Measurements from ENCODE around the gene SUDS3.

SUDS3 gene

DNA sequence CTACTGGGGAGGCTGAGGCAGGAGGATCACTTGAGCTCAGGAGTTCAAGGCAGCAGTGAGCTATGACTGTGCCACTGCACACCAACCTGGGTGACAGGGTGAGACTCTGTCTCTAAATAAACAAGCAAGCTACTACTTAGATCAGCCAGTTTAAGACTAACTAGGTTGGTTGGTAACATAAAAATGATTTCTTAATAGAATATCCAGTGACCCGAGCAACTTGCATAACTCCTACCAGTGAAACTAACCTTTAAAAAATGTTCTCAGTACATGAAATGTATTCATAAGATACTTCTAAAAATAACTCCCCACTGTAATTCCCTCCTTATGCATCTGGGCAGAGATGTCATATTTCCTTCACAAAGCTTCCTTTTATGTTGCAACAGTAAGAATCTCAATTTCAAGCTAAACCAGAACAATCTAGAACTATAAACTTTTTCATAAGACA lies 19.5 kb upstream of the SUDS3 start:
- no peak for DNase-seq (ENCODE audit: low read depth, low spot score)

DNA sequence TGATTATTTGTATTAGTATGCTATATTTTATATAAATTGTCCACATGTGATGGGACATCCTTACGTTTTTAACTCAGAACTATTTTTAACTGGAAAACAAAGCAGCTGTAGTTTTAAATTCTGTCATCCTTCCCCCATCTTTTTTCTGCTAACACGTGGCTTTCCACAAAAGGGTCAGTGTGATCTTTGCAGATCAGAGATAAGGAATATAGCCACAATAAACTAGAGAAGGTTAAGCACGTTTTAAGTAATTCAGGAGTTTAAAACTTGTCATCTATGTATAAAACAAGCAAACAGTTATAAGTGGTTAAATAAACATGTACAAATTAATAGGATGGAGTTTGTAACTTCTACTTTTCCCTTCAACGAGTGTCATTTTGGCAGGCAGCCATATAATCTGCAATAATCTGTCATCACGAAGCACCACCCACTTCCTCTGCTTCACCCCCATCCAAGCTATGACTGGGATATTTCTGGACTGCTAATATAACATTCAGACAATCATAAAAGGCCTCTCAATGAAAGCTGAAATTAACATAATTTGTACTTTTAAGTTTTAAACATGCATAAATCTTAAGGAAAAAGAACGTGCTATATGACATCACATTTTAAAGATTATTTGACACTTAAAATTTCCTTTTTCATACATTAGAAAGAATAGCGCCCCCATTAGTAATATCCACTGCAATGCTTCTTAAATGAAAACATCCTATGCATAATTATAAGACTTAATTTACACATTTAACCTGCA lies 18.9 kb upstream of the SUDS3 start:
- DNase-seq (ENCODE audit: low read depth, low spot score), result no peak

DNA sequence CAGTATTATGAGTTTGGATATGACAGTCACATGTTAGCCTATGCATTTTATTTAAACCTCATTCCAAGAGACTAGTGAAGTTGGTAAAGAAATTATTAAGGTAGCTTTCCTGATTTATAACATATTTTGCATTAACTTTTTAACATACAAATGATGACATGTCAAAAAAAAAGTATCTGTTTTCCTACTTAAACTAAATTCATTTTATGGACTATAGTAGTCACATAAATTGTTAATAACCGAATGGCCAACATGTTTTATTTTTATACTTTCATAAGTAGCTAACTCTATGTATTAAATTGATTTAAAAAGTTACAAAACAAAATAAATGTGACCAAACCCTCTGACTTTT lies 18.4 kb upstream of the SUDS3 start:
- DNase-seq (ENCODE audit: low read depth, low spot score), result no peak

- no peak for DNase-seq (ENCODE audit: low read depth, low spot score)
Measured at GRCh38 chr12:118358612-118359540, 17.5 kb upstream of the SUDS3 start.

- no peak for DNase-seq (ENCODE audit: low read depth, low spot score)
Measured at GRCh38 chr12:118359541-118359915, 16.8 kb upstream of the SUDS3 start.

DNA sequence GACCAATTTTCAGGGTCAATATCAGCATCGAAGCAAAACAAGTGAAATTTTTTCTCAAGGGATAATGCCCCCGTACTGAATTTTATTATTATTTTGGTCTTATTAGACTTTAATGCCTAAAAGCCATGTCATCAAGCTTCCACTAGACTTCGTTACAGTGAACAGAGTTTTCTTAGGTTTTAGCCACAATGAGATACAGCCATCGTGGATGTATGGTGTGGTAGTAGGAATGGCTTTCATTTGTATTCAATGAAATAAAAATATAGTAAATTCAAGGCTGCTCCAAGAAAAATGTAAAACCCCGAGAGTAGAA lies 15.3 kb upstream of the SUDS3 start:
- DNase-seq (ENCODE audit: low read depth, low spot score), result no peak

GRCh38 chr12:118361889-118362288 lies 14.5 kb upstream of the SUDS3 start:
- DNase-seq (ENCODE audit: low read depth, low spot score), result no peak

DNA sequence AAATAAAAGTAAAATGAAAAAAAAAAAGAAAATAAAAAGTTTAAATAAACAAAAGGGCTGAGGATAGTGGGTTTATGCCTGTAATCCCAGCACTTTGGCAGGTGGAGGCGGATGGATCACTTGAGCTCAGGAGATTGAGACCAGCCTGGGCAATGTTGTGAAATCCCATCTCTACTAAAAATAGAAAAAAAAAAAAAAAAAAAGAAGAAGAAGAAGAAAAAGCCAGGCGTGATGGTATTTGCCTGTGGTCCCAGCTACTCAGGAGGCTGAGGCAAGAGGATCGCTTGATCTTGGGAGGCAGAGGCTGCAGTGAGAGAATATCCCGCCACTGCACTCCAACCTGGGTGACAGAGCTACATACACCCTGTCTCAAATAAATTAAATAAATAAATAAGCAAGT lies 7.5 kb upstream of the SUDS3 start:
- DNase-seq (ENCODE audit: low read depth, low spot score), result no peak

GRCh38 chr12:118370601-118371000 lies 5.8 kb upstream of the SUDS3 start:
- DNase-seq (ENCODE audit: low read depth, low spot score), result no peak

- DNase-seq (ENCODE audit: low read depth, low spot score), result no peak
Measured at GRCh38 chr12:118371321-118372282, 4.8 kb upstream of the SUDS3 start.

DNA sequence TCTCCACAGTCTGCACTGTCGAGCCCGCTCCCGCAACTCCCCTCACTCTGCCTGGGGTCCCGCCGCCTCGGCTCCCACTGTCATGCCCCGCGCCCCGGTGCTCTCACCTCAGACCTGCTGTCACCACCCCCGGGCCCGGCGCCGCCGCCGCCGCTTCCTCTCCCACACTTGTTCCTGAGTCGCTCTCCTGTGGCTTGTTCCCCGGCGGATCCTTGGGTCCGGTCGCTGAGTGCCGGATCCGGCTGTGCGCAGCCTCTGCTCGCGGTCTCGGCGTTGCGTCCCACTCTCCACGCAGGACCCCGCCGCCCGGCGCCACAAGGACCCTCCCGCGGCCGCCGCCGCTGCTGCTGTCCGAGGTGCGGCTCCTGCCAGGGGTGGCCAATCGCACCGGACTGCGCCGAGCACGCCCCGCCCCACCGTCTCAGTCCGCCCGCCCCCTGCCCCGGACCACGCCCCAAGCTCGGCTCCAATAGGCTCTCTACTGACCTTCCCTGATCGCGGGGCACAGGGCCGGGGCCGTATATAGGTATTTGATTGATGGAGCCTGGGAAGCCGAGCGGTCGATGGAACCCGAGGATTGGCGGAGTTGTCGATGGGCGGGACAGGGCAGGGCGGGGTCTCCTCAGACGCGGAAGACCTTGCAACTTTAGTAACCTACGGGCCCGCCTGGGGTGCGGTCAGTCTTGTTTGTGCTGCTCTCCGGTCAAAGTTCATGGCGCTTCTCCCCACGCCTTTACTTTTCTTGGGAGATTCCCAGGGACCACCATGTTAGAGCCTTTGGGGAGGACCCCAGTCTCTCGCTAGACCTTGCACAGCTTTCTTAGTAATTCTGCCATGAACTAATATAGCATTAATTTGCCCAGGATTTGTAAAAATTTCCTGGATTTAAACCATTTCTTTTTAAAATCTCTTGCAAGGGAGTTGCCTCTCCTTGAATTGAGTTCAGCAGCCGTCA lies 3.5 kb upstream of the SUDS3 start, which contains the start of gene TAOK3:
Gene TAOK3 (minus strand): TSS at position 367 of the 955 bp plus-strand sequence. CDS start 117,340 bp downstream, outside the sequence.
- peak; percentile 93 for DNase-seq (ENCODE audit: low read depth, low spot score)

GRCh38 chr12:118373616-118374015 lies 2.7 kb upstream of the SUDS3 start:
- DNase-seq (ENCODE audit: low read depth, low spot score), result no peak

GRCh38 chr12:118374126-118374725 lies 2.1 kb upstream of the SUDS3 start:
- no peak for DNase-seq (ENCODE audit: low read depth, low spot score)

DNA sequence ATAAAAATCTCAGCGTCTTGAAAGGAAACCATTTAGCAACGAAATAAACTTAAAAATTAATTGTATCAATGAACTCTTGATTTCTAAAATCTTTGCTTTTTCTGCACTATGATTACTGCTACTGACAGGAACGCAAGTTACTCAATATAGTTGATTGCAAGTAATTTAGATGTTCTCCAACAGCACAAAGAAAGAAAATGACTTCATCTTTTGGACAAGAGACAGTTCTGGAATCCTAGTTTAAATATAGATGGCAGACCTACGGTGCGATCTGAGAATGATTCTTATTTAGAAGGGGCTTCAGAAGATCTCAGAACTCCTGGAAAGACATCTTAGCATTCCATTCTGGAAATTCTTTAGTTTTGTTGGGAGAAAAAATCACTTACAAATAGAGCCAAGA lies 1.4 kb upstream of the SUDS3 start:
- no peak for DNase-seq (ENCODE audit: low read depth, low spot score)

DNA sequence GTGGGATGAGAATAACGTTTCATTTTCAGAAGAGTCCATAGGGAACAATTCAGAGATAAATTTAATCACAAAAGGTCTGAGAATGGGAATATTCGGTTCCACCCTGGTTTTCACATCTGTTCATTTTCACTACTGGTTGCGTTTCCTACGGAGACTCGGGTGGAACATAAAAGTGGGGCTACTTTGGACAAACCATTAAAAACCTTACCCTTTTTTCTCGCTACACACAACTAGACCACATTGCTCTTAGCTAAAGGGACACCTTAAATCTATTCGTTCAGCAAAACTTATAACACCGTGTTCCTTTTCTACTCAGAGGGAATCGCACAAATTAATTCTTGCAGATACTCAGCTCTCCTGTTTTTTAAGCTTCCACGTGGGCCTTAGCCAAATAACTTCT lies 1.0 kb upstream of the SUDS3 start:
- no peak for DNase-seq (ENCODE audit: low read depth, low spot score)

DNA sequence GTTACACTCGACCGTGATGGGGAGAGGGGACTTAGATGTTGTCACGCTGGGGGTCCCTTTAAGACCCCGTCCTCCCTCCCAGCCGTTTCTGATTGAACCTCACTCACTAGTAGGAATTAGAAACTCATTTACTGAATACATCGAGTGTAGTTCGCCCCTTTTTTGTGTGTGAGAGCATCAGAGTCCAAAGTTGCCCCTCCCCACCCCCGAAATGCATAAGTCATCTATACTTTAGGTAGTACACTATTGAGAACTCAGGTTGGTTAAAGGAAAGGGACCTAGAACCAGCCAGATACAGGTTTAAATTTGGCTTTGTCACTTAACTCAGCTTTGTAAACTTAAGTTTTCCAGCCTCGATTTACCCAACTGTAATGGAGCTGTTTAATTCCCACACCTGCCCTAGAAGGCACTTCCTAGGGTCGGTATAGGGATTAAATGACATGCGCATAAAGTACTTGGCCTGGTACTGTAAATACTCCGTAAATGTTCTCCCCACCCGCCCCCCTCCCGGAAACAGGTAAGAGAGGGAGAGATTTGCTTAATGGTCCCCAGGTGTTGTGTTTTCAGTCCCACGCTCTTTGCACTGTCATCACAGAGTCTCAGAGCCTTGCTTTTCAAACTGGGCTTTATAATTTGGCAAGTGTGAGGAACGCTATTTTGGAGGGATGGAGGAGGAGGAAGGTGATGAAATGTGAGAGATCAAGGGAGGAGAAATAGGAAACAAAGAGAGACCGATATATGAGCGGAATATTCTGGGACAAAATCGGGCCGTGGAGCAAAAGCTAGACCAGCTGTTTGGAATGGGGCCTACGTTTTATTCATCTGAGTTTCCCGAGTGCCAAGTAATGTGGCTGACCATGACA lies 897 bp downstream of the SUDS3 start:
- DNase-seq (ENCODE audit: low read depth, low spot score), result no peak

GRCh38 chr12:118377884-118378470 lies 1.6 kb downstream of the SUDS3 start:
- DNase-seq (ENCODE audit: low read depth, low spot score), result no peak

- no peak for DNase-seq (ENCODE audit: low read depth, low spot score)
Measured at GRCh38 chr12:118391424-118391823, 15.1 kb downstream of the SUDS3 start.

DNA sequence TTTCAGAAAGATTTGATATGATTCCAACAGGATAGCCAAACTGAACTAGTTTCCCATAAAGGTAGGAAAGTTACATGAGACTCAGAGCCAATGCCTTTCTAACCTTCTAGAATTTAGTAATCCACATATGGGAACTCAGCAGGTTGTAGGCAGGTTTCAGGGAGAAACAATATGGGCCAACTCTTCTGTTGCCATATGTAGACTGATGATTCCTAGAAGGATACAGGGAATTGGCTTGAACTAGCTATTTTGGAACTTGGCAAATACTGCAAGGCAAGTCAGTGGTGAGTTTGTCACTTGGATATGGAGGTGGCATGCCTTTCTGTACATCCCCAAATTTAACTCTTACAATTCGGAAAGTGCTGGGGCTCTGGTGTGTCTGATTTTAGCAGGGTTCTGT lies 15.5 kb downstream of the SUDS3 start:
- no peak for DNase-seq (ENCODE audit: low read depth, low spot score)

Data from smooth muscle cell of the brain vasculature (primary cell).